Globus pallidus (tissue), 1 donor: ENCODE results near the gene SLC9A1.
"Not testable (repeated sequence)": the region's sequence is repeated elsewhere in the genome, so short reads cannot be mapped to it uniquely, and the experiment has no call there.

Source experiments
- DNase-seq: peaks from one replicate; pipeline ENCODE4 v3.0.0-alpha.2; 2015; ENCODE audit warnings: low spot score

SLC9A1 gene

DNA sequence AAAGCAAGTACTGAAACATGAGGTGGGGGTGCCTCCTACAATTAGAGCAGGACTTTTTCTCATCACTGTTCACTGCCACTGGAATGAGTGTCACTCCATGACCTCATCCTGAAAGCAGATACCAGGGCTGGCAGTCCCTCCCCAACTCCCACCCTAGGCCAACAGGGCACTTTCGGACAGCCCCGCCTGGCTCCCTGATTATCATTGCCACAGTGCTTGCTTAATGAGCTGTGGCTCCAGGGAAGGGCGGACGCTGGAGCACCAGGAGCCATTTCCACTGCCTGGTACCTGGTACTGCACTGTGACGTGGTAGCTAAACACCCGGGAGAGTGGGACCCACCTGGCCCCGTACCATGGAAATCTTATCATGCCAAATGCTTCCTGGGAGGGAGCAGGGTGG is 22.3 kb downstream of the SLC9A1 start:
- no peak for DNase-seq

DNA sequence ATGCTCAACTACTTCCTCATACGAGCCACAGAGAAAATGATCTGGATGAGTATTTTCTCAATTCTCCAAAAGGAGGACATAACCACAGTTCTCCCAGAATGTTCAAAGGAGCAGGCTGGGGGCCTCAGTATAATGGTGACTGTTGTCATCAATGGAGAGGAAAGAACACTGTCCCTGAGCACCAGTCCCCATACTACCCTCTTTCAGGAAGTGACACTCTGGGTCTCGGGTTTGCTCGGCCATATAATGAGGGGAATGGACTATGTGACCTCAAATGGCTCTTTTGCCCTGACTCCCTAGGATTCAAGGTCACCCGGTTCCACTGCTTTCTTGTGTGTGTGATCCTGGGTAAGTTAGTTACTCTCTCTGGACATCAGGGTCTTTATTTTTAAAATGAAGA is 22.8 kb downstream of the SLC9A1 start:
- no peak for DNase-seq

DNA sequence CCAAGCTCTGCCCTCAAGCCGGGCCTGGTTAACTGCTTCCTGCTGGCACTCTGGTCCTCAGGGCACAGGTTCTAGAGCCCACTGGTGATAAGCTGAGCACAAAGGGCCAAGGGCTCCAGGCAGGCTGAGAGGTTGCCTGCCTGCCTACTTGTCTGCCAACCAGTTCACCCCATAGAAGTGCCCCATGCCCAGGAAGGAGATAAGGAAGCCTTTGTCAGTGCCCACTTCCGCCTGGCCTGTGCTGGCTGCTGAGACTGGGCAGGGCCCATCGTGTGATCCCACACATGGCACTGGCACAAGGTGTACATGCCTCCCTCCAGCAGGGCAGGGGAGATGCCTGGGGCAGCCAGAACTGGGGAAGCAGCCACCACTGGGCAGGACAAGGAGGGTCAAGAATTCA is 24.1 kb downstream of the SLC9A1 start:
- DNase-seq: no peak

DNA sequence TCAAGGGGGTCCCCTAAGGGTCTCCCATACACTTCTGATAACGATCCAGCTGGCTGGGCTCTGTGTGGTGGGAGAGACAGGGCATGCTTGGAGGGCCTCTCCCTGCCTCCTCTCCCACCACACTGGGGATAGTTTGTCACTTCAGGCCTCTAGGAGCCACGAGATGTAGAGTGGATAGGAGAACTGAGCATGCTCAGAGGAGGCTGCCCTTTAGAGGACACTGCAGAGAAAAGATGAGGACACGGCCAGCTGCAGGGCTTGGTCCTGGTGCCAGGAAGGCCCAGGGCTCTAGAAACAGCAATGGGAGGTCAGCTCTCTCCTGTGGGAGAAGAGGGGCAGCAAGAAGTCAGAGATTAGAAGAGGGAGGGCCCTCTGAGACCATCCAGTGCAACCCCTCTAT is 25.7 kb downstream of the SLC9A1 start:
- DNase-seq: no peak

DNA sequence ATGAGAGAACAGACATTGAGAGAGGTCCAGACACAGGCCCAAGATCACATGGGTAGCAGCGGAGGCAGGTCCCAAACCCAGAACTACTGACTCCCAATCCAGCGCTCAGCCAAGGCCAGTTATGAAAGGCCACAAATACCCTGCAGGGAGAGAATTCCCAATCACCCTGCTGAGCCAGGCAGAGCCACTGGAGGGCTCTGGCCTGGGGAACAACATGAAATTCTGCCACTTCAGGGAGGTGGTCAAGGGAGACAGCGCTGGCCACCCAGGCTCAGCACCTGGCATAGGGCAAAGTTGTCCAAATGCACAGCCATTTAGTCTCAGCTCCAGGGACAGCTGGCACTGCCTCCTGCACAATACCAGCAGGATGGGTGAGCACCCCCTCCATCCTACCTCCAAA is 27.5 kb downstream of the SLC9A1 start:
- DNase-seq: no peak

- no peak for DNase-seq
These were observed 28.5 kb downstream of the SLC9A1 start for GRCh38 chr1:27126391-27126790.

- not testable (repeated sequence) for DNase-seq
These were observed 29.8 kb downstream of the SLC9A1 start for GRCh38 chr1:27125125-27125524.

- no peak for DNase-seq
These were observed 30.5 kb downstream of the SLC9A1 start for GRCh38 chr1:27124405-27124804.

- DNase-seq: peak; percentile 61
These were observed 32.3 kb downstream of the SLC9A1 start for GRCh38 chr1:27122652-27123051.

DNA sequence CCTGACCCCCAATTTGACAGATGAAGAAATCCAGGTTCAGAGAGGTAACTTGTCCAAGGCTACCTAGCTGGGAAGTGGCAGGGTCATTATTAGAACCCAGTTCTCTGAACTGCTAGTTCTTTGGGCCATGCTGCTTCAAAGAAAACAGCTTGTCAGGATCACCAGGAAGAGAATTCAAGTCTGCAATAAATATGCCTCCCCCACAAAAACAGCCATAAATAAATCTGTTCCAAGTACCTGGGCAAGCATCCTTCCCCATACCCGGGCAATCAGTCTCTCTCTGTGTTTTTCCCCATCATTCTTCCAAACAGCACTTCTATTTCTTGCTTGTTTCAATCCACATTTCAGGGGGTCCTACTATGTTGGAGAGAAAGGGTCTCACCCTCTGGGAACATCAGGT is 34.1 kb downstream of the SLC9A1 start:
- no peak for DNase-seq

- no peak for DNase-seq
These were observed 36.6 kb downstream of the SLC9A1 start for GRCh38 chr1:27118440-27118689.

- no peak for DNase-seq
These were observed 37.0 kb downstream of the SLC9A1 start for GRCh38 chr1:27117733-27118439.

GRCh38 chr1:27116697-27117096 is 38.2 kb downstream of the SLC9A1 start:
- DNase-seq: no peak

GRCh38 chr1:27116232-27116631 is 38.7 kb downstream of the SLC9A1 start:
- no peak for DNase-seq

- no peak for DNase-seq
These were observed 40.4 kb downstream of the SLC9A1 start for GRCh38 chr1:27114546-27114945.

GRCh38 chr1:27113861-27114260 is 41.1 kb downstream of the SLC9A1 start:
- DNase-seq: no peak

DNA sequence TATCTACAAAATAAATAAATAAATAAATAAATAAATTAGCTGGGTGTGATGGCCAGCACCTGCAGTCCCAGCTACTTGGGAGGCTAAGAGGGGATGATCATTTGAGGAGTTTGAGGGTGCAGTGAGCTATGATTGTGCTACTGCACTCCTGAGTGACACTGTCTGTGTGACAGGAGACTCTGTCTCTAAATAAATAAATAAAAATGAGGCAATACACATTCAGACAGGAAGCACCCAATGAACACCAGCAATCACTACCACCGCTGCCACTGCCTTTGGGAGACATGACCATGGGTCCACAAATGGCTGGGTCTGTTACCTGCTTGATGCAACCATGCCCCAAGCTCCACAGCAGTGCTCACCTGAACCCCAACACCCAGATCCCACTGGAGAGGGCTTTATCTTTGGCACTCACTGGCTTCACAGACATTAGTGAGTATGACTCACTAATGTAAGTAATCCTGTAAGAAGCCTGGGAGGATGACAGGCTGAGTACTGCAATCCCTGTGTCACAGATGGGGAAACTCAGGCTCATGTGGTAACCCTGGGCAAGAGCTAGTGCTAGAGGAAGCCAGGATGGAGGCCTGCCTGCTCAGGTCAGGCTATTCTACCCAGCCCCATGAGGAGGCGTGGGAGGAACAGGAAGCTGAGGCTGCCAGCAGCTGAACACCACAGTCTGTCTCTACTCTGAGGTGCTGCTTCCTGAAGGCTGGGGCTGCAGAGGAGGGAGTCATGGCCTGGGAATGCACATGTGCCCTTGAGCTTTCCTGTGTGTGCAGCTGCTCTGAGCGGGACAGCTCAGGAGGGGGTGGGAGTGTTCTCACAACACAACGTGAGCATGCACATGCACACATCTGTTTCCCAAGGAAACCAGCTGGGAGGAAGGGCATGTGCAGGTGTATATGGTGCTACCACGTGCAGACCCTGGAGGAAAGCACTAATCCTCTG is 43.0 kb downstream of the SLC9A1 start:
- DNase-seq: no peak

DNA sequence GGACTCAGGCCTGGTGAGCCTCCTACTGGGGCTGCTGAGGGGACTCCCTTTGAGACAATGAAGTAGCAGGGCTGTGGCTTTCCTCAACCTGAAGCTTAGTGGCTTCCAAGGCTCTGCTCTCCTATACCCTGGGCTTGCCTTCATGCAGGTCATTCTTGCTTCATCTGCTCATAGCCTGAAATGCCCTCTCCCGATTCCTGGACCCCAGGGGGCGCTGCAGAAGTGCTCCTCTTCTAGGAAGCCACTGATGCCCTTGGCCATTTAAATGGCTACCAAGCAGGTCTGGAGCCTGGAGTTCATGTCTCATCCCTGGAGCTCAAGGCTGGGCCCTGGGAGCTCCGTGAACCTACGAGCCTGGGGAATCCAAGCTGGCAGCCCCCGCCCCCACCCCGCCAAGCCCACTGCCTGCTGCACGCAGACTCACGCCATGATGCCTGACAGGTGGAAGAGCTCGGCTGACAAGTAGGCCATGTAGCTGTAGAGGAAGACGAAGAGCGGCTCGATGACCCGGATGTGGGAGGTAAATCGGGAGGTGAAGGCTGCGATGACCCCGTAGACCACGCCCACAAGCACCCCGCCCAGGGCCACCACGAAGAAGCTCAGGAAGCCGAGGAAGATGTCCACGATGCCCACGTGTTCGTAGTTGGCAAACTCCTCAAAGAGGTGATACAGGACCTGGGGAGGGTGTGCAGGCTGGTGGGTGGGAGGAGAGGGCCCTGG is 45.7 kb downstream of the SLC9A1 start:
- DNase-seq: no peak

DNA sequence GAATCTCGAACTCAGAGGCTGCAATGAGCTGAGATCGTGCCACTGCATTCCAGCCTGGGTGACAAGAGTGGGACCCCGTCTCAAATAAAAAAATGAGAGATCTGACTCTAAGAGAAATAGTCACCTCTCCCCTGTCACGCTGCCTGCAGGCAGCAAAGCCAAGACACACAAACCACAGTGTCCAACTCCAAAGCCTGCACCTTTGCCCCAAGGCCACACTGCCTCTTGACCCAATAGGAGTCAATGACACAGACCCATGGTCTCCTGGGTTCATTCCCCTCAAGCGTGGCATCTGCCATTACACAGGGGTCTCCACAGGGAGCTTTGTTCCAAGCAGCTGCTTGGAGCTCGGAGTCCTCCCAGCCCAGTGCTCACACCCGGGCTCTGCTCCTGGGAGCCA is 46.3 kb downstream of the SLC9A1 start:
- no peak for DNase-seq

GRCh38 chr1:27106561-27107323 is 48.2 kb downstream of the SLC9A1 start:
- DNase-seq: no peak

- no peak for DNase-seq
These were observed 49.9 kb downstream of the SLC9A1 start for GRCh38 chr1:27105018-27105417.

- no peak for DNase-seq
These were observed 51.4 kb downstream of the SLC9A1 start for GRCh38 chr1:27103498-27103897.
